Measurements from ENCODE around the gene NOTCH1. TPM values are rescaled to one million over a fixed set of nuclear protein-coding genes. Genes with fewer than 3 reads are reported as not detected.

Gene NOTCH1
- total and polyA plus RNA-seq, 8 donors, result 9.3 to 39.8 (median 22.5) TPM

GRCh38 chr9:136536721-136537241 lies 9.1 kb downstream of the NOTCH1 start:
- peaks cover 7 to 27% (median 10%) of the 10 kb centered on the region in 3 donors for H3K4me1 ChIP-seq
- intact Hi-C loops (cut with DNase I), result loop anchor here in 1 of 3 donors (5.0 kb wide), 1 partner anchor 91 kb away; no protein-coding TSS in a partner anchor
- H3K9me3 ChIP-seq, result no peaks in the 10 kb centered on the region
- FAIRE-seq, result no peak
- peaks cover 0 to 9% (median 0%) of the 10 kb centered on the region in 3 donors for H3K36me3 ChIP-seq
- no peaks in the 10 kb centered on the region for H3K27me3 ChIP-seq
- 88 to 92% methylated on average over 16 of the region's 16 CpGs for WGBS, 2 donors
- TF ChIP-seq, protein P1, sequence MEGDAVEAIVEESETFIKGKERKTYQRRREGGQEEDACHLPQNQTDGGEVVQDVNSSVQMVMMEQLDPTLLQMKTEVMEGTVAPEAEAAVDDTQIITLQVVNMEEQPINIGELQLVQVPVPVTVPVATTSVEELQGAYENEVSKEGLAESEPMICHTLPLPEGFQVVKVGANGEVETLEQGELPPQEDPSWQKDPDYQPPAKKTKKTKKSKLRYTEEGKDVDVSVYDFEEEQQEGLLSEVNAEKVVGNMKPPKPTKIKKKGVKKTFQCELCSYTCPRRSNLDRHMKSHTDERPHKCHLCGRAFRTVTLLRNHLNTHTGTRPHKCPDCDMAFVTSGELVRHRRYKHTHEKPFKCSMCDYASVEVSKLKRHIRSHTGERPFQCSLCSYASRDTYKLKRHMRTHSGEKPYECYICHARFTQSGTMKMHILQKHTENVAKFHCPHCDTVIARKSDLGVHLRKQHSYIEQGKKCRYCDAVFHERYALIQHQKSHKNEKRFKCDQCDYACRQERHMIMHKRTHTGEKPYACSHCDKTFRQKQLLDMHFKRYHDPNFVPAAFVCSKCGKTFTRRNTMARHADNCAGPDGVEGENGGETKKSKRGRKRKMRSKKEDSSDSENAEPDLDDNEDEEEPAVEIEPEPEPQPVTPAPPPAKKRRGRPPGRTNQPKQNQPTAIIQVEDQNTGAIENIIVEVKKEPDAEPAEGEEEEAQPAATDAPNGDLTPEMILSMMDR (IDR thresholded peaks at IDR 0.05), result no peak
- DNase-seq, result no peak
- H3K4me3 ChIP-seq, result no peak overlapping the region
- ATAC-seq, result no peak
- H3K27ac ChIP-seq, result no peak overlapping the region

DNA sequence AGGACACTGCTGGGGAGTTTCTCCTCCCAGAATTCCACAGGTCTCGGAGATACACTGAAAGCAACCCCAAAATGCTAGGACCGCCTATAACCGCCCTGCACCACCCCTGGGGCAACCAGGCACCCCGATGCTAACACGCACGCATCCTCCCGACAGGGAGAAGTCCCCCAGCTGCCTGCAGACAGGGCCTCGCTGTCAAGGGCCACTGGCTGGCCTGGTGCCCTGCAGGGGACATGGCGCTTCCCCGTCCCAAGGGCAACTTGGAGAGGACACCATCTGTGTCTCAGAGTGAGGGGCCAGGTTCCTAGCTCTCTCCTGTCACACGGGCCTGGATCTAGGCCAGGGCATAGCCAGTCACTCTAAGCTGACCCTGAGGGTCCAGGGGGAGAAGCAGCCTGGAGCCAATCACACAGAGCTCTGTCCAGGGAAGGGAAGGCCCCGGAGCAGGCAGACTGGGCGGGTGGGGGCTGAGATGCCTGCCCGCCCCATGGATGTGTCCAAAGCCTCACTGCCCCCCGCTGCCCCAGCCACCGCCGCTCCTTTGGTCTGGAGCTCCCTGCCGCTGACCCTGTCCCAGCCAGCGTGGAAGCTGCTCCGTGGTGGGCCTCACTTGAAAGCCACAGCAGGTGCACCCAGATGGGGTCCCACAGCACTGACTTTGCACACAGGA lies 9.7 kb downstream of the NOTCH1 start:
- H3K27ac ChIP-seq, result no peak overlapping the region
- no peak for FAIRE-seq
- intact Hi-C loops (cut with DNase I), result loop anchor here in 1 of 3 donors (5.0 kb wide), 1 partner anchor 91 kb away; no protein-coding TSS in a partner anchor

GRCh38 chr9:136535070-136535469 lies 10.8 kb downstream of the NOTCH1 start:
- Histone ChIP-seq H3K27ac (no peak overlapping the region), H3K36me3 (peaks cover 0 to 9% (median 0%) of the 10 kb centered on the region in 3 donors), H3K9me3 (no peaks in the 10 kb centered on the region), H3K27me3 (no peaks in the 10 kb centered on the region), H3K4me1 (peaks cover 2 to 22% (median 4%) of the 10 kb centered on the region in 3 donors), H3K4me3 (no peak overlapping the region)
- FAIRE-seq (no peak), ATAC-seq (no peak), DNase-seq (no peak)
- 89 to 90% methylated on average over 14 of the region's 14 CpGs for WGBS, 2 donors
- intact Hi-C loops (cut with DNase I), result loop anchor here in 1 of 3 donors (5.0 kb wide), 1 partner anchor 92 kb away; no protein-coding TSS in a partner anchor
- TF ChIP-seq, protein P1 (IDR thresholded peaks at IDR 0.05), result no peak

More for the DNA sequence above, 9.7 kb downstream of the NOTCH1 start:
- peaks cover 7 to 27% (median 10%) of the 10 kb centered on the region in 3 donors for H3K4me1 ChIP-seq
- ATAC-seq (no peak), DNase-seq (no peak)
- 90 to 91% methylated on average over 18 to 20 of the region's 20 CpGs for WGBS, 2 donors
- no peaks in the 10 kb centered on the region for H3K9me3 ChIP-seq
- TF ChIP-seq, protein P1 (IDR thresholded peaks at IDR 0.05), result no peak
- no peaks in the 10 kb centered on the region for H3K27me3 ChIP-seq
- peaks cover 0 to 9% (median 0%) of the 10 kb centered on the region in 3 donors for H3K36me3 ChIP-seq
- H3K4me3 ChIP-seq, result no peak overlapping the region

- 76 to 81% methylated on average over 18 of the region's 18 CpGs for WGBS, 2 donors
- no peaks in the 10 kb centered on the region for H3K27me3 ChIP-seq
- no peak overlapping the region for H3K27ac ChIP-seq
- intact Hi-C loops (cut with DNase I), result no loop called here
- TF ChIP-seq, protein P1 (IDR thresholded peaks at IDR 0.05), result no peak
- DNase-seq (no peak), ATAC-seq (no peak), FAIRE-seq (no peak)
- H3K4me3 ChIP-seq, result no peak overlapping the region
- no peaks in the 10 kb centered on the region for H3K9me3 ChIP-seq
- H3K4me1 ChIP-seq, result peaks cover 0 to 17% (median 3%) of the 10 kb centered on the region in 3 donors
- peaks cover 0 to 9% (median 0%) of the 10 kb centered on the region in 3 donors for H3K36me3 ChIP-seq
Observed at GRCh38 chr9:136534366-136534765, 11.5 kb downstream of the NOTCH1 start.
